GM12892 (cell line): ENCODE results near the gene ACP3.

Experiments used
- POLR2A ChIP-seq: IDR thresholded peaks from 2 replicates; pipeline ENCODE4 v1.6.1; 2011; ENCODE audit warnings: low read depth, low read length, control low read depth
- POLR2AphosphoS5 ChIP-seq: IDR thresholded peaks from 2 replicates; pipeline ENCODE4 v1.6.1; 2011; ENCODE audit warnings: low read depth, low read length, control low read depth
- TAF1 ChIP-seq: IDR thresholded peaks from 2 replicates; pipeline ENCODE4 v1.6.1; 2011; ENCODE audit warnings: low read depth, mild to moderate bottlenecking, control low read depth, low read length, borderline replicate concordance

DNA sequence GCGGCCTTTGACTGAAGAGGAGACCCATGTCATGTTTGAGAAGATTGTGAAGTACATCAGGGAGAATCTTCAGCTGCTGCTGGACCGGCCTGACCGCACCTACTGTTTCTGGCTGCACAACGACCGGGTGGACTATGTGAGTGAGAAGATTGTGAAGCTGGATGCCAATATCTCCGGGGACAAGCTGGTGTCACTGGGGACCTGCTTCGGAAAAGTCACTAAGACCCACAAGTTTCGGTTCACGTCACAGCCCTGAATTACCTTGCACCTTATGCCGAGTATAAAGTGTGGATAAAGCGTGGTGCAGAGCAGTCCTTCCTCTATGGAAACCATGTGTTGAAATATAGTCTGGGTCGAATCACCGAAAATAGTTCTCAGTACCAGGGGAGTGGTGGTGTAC lies 84.0 kb downstream of the ACP3 start:
- no peak for TF ChIP-seq POLR2A
- no peak for TF ChIP-seq POLR2AphosphoS5
- no peak for TF ChIP-seq TAF1
